RKO (cell line): ENCODE results near the gene REEP1.
"Not testable (repeated sequence)": the region's sequence is repeated elsewhere in the genome, so short reads cannot be mapped to it uniquely, and the experiment has no call there.

ENCODE experiments used
- DNase-seq: peaks from one replicate; pipeline ENCODE4 v3.0.0-alpha.2; 2016; ENCODE audit warnings: low spot score

Gene REEP1

DNA sequence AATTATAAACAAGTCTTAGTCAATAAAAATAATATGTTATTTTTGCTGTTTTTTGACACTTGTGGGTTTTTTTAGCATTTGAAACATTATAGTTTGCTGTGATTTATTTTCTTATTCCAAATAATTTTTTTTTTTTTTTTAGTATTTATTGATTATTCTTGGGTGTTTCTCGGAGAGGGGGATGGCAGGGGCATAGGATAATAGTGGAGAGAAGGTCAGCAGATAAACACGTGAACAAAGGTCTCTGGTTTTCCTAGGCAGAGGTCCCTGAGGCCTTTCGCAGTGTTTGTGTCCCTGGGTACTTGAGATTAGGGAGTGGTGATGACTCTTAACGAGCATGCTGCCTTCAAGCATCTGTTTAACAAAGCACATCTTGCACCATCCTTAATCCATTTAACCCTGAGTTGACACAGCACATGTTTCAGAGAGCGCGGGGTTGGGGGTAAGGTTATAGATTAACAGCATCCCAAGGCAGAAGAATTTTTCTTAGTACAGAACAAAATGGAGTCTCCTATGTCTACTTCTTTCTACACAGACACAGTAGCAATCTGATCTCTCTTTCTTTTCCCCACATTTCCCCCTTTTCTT, 8.5 kb upstream of the REEP1 start:
- DNase-seq: not testable (repeated sequence)

GRCh38 chr2:86344404-86344803, 7.0 kb upstream of the REEP1 start:
- no peak for DNase-seq

- no peak for DNase-seq
Observed at GRCh38 chr2:86342488-86342887, 5.1 kb upstream of the REEP1 start.

DNA sequence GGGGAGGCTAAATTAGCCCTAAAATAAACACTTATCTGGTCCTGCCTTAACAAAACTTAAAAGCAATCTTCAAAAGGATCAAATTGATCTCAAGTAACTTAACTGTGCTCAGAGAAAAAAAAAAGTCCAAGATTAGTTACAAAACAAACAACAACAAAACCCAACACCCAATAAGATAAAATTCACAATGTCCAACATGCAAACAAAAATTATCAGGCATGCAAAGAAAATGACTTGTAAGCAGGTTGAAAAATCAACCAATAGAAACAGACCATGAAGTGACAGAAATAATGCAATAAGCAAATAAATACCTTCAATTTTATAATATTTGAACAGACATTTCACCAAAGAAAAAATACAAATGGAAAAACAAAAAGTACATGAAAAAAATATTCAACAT, 4.0 kb upstream of the REEP1 start:
- no peak for DNase-seq

DNA sequence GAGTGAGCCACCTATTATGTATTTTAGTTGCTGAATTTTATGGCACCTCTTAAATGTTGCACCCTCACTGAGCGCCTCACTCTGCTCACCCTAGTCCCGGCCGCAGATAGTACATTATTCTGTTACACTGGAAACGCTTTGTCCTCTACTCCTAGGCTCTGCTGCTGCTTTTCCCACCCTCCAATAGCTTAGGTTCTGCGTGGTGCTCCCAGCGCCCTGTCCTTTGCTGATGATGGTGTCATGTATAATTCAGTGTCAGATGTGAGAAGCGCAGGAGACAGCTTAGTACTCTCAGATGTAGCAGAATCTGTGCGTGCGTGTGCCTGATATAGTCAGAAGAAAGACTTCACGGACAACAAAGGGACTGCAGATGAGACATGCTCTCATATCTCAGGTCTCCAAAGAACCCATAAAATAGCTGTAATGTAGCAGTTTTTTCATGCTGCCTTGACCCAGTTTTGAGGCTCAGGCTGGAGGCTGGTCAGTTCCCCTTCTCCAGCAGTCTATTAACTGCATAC, 1.4 kb upstream of the REEP1 start:
- no peak for DNase-seq

DNA sequence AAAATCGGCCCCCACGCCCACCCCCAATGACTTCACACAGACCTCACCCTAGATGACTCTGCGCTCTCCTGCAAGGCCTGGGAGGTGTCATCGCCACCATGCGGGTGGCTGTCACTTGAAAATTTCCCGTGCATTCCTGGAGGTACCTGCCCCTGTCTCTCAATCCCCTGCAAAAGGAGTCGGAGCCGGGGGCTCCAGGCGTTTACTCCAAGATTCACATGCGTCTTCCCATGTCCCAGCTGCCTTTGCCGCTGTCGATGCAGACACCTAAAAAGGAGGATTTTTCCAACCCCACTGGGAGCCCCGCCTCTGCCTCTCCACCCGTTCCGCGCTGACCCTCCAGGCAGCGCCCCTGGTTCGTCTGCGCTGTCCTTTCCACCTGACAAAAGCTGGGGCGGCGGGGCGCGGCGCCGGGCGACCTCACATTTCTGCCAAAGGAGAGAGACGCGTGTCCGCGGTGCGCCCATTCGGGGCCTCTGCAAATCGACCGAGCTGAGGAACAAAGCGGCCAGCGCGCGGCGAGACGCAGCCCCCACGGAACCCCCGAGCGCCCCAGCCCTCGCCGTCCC, 667 bp downstream of the REEP1 start:
- no peak for DNase-seq

DNA sequence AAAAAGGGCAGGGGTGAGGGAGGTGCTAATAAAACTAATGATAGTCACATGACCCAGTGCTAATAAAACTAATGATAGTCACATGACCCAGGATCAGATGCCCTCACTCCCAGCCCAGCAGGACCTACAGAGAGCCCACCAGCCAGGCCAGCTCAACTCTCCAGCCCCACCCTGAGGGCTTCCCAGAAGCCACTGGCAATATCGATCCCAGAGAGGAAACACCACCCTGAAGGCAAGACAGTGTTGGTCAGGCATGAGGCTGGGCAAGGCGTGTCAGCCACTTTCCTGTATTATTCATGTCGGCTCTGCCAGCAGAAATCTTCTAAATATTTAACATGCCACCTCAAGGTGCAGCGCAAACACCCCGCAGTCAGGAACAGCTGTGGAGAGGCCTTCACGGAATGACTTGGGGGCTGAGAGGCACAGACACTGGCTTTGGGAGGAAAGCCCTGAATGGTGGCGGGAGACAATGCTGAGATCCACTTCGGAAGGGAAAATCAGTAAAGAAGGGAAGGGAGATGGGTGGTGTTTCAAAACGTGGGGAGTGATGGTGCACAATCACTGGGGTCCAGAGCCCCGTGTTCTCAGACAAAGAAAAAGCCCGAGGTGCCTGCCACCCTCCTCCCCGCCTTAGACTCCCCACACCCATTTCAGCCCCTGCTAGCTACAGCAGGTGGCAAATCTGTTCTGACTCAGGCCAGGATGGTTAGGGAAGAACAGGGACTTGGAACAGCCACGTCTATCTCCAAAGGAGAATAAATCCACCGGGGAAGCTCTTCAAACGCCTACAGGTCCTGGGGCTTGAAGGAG, 1.4 kb downstream of the REEP1 start:
- no peak for DNase-seq

DNA sequence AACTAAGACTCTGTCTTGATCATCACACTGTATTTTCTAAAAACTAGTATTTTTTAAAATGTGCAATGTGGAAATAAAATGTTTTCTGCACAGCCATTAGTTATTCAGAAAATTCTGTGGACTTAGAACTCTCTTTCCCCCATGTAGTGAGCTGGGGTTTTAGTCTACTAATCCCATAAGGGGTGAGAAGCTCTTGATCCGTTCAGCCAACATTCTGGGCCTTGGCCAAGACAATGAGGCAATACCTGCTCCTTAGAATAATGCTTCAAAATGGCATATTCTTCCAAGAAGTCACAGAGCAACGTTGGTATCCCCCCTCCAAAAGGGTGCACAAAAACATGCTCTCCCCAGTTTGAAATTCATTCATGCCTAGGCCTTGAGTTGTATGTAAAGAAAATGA, 4.0 kb downstream of the REEP1 start:
- DNase-seq: no peak

- DNase-seq: no peak
Observed at GRCh38 chr2:86332654-86333053, 4.8 kb downstream of the REEP1 start.

GRCh38 chr2:86331384-86331783, 6.0 kb downstream of the REEP1 start:
- no peak for DNase-seq

DNA sequence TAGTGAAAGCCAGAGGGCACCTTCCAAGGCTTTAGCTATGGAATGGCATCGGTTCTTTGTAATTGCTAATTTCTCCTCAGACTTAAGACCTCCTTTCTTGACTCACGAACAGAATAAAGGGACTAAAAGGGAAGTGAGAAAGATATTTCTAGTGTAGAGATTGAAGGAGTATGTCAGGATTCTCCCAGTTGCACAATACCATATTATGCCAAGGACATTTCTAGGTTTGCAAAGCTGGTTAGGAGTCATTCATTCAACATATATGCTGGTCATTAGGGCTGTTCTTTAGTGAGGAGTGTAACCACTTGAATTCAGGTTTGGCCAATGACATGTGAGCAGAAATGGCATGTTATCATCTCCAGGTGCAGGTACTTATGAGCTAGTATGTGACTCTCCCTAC, 7.4 kb downstream of the REEP1 start:
- DNase-seq: no peak

GRCh38 chr2:86323273-86324021, 14.0 kb downstream of the REEP1 start:
- DNase-seq: no peak

DNA sequence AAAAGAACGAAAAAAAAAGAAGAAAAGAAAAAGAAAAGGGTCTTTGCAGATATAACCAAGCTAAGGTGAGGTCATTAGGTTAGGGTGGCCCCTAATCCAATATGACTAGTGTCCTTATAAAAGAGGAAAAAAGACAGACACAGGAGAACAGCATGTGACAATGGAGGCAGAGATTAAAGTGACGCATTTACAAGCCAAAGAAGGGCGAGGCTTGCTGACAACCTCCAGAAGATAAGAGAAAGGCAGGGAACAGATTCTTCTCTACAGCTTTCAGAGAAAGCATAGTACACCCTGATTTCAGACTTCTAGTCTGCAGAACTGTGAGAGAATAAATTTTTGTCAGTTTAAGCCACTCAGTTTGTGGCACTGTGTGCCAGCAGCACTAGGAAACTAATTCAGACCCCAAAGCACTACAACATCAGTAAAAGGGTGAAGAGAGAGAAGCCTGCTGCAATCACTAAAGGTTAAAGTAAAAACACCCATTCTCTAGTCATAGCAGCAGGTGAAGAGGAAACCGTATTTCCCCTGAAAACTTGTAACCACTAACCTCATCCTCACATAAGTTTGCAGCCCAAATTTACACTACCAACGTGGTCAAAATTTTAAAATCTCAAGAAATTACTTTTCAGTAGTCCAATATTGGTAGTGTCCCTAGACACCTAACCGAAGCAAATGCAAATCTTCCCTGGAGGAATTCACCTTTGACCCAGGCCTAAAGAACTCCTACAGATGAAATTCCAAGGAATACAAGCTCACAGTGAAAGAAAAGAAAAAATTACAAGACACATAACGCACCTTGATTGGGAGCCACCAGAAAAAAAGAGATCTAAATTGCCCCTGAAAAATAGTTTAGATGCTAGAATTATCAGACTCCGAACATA, 17.5 kb downstream of the REEP1 start:
- DNase-seq: no peak

- DNase-seq: no peak
Observed at GRCh38 chr2:86315084-86315483, 22.3 kb downstream of the REEP1 start.

- DNase-seq: no peak
Observed at GRCh38 chr2:86314125-86314524, 23.3 kb downstream of the REEP1 start.

DNA sequence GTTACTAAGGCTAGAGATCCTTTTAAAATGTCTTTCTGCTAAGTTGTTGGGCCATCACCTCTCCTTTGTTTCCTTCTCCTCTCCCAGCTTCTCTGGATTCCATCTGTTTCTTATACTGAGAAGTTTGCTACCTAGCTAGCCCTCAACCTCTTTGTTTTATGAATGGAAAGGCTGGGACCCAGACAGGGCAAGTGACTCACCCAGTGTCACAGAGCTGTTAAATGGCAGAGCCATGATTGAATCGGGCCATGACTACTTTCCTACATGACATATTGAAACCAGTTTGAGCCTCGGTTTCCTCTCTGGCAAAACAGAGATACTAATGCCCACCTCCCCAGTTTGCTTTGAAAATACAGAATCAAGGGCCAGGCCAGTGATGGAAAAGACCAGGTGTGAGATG, 24.1 kb downstream of the REEP1 start:
- no peak for DNase-seq

DNA sequence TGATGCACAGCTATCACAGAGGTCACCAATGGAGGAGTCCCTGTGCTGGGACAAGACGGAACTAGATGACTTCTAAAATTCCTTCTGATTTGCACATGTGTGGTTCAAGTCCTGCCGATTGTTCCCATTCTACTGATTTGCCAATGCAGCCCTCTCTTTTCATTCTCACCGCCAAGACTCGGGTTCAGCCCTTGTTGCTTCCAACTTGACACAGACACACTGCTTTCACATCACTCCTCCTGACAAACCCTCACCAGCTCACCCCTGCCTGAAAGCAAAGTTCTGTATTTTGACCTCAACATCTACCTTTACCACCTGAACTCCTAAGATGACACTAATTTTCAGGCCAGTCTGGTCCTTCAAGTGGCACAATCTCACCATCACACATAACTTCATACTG, 25.5 kb downstream of the REEP1 start:
- DNase-seq: no peak

DNA sequence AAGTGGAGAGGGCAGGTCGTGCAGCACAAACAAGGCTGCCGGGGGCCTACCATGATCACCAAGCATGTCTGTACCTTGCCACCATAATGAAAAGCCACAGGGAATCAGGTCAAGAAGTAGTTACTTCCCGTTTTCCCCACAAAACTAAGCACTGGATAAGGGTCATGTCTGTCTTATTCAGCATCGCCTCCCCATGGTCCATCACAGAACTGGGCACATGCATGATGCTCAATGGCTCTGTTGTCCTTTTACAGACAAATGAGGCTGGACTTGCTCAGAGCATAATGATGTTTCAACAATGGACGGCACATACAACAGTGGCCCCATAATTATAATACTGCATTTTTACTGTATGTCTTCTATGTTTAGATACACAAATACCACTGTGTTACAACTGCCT, 27.5 kb downstream of the REEP1 start:
- DNase-seq: no peak

GRCh38 chr2:86308984-86309695, 28.3 kb downstream of the REEP1 start:
- DNase-seq: no peak

GRCh38 chr2:86308356-86308755, 29.1 kb downstream of the REEP1 start:
- DNase-seq: no peak

DNA sequence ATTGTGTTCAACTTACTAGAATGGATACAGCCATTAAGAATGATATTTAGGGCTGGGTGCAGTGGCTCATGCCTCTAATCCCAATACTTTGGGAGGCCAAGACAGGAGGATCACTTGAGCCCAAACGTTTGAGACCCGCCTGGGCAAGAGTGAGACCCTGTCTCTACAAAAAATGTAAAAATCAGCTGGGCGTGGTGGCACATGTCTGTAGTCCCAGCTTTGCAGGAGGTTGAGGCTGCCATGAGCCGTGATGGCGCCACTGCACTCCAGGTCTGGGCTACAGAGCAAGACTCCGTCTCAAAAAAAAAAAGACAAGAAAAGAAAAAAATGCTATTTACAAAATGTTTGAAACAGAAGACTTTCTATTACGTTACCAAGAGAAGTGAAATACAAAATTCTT, 30.0 kb downstream of the REEP1 start:
- DNase-seq: no peak
